Measurements from ENCODE around the gene OPTN. TPM values are rescaled to one million over a fixed set of nuclear protein-coding genes. Genes with fewer than 3 reads are reported as not detected.
A peak's percentile ranks its signal among the peaks of the same experiment; 100 is the strongest.
"Not testable (repeated sequence)": the region's sequence is repeated elsewhere in the genome, so short reads cannot be mapped to it uniquely, and the experiment has no call there.

OPTN gene
- total RNA-seq (2013), result 2.3 TPM
- 1 to 10 TPM; 1.4 to 3.7 (median 2.6) TPM for polyA plus RNA-seq
- polyA minus RNA-seq, result 0.48 and 0.97 TPM in 2 replicates
- total RNA-seq, result 3.4 to 89.9 (median 7.6) reads per million in 11 experiments

DNA sequence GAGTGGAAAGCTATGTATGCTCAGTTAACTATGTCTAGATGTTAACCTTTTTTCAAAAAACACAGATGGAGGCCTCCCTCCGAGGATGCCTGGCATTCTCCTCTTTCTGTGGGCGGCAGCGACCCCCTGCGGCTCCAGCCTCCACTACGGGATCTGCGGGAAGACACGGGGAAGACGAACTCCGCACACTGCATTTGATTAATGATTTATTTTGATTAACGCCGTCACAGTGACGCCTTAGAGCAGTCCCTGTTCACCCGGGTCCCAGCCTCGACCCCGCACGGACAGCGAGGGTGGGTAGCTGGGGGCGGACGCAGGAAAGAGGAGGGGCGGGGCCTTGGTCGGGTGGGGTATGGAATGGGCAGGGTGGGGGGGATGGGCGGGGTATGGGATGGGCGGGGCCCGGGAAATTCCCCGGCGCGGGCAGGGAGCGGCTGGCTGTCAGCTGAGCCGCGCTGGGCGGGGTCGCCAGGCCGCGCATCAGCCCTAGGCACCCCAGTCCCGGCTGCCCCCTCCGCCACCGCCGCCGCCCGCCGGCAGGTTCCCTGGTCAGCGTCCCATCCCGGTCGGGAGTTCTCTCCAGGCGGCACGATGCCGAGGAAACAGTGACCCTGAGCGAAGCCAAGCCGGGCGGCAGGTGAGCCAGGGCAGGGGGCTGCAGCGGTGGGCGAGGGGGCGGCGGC is at the start of gene OPTN:
OPTN (plus strand) TSS at position 498 of the 683 bp plus-strand sequence. CDS start 8,960 bp downstream, outside the sequence.
- no peaks in the 10 kb centered on the region for H3K36me3 ChIP-seq (replicated peaks in 1 of 2; ENCODE audit: control insufficient read depth in 1 of 2, insufficient read depth in 2 of 2, low read length in 2 of 2)
- H3K4me2 ChIP-seq (replicated peaks; ENCODE audit: extremely low read depth, low read length, poor library complexity, severe bottlenecking), result peak within 1 kb of the TSS; percentile 75
- intact Hi-C loops (cut with micrococcal nuclease), result no loop called here
- peaks cover 11 to 18% of the 10 kb centered on the region in 2 donors for H3K4me1 ChIP-seq (ENCODE audit: control insufficient read depth in 1 of 2, insufficient read depth in 2 of 2, low read length in 2 of 2)
- peaks cover 16 to 37% (median 21%) of the 10 kb centered on the region in 3 donors for H3K27me3 Mint-ChIP-seq (ENCODE audit: low read depth in 3 of 3)
- peak; percentile 8 to 45 (median 27) for DNase-seq
- no peaks in the 10 kb centered on the region for H3K9me3 ChIP-seq (replicated peaks in 1 of 2; ENCODE audit: control insufficient read depth in 1 of 2, insufficient read depth in 1 of 2, low read length in 2 of 2)
- H3K4me1 Mint-ChIP-seq, result peaks cover 20% of the 10 kb centered on the region
- peak within 1 kb of the TSS in 1 of 2 donors; percentile 26 for H3K27ac ChIP-seq (ENCODE audit: low read depth in 1 of 2, low read length in 2 of 2)
- peak within 1 kb of the TSS; percentile 86 for H2AFZ ChIP-seq (ENCODE audit: insufficient read depth, low read depth, low read length, poor library complexity, severe bottlenecking)
- peaks cover 12 to 16% of the 10 kb centered on the region in 2 donors for H3K27me3 ChIP-seq (ENCODE audit: control insufficient read depth in 2 of 2, insufficient read depth in 2 of 2, low read length in 2 of 2)
- H4K20me1 ChIP-seq (ENCODE audit: insufficient read depth, low read length), result no peaks in the 10 kb centered on the region
- H3K36me3 Mint-ChIP-seq, result peaks cover 0 to 3% of the 10 kb centered on the region in 2 donors
- peaks cover 0 to 2% (median 0%) of the 10 kb centered on the region in 7 donors for H3K9me3 Mint-ChIP-seq
- H3K4me3 Mint-ChIP-seq, result peak within 1 kb of the TSS; percentile 88 to 94
- TF ChIP-seq, protein P1, sequence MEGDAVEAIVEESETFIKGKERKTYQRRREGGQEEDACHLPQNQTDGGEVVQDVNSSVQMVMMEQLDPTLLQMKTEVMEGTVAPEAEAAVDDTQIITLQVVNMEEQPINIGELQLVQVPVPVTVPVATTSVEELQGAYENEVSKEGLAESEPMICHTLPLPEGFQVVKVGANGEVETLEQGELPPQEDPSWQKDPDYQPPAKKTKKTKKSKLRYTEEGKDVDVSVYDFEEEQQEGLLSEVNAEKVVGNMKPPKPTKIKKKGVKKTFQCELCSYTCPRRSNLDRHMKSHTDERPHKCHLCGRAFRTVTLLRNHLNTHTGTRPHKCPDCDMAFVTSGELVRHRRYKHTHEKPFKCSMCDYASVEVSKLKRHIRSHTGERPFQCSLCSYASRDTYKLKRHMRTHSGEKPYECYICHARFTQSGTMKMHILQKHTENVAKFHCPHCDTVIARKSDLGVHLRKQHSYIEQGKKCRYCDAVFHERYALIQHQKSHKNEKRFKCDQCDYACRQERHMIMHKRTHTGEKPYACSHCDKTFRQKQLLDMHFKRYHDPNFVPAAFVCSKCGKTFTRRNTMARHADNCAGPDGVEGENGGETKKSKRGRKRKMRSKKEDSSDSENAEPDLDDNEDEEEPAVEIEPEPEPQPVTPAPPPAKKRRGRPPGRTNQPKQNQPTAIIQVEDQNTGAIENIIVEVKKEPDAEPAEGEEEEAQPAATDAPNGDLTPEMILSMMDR (IDR thresholded peaks at IDR 0.05), result peak; percentile 28
- peak within 1 kb of the TSS in 5 of 7 donors; percentile 27 to 64 (median 38) for H3K27ac Mint-ChIP-seq
- H3K9ac ChIP-seq (ENCODE audit: insufficient read depth, low read length, poor library complexity, severe bottlenecking), result peak within 1 kb of the TSS; percentile 67
- no peaks in the 10 kb centered on the region for H3K79me2 ChIP-seq (ENCODE audit: insufficient read depth, low read length)
- peak within 1 kb of the TSS; percentile 46 to 82 (median 77) for H3K4me3 ChIP-seq (replicated peaks in 1 of 3; ENCODE audit: low read depth in 2 of 3, low read length in 3 of 3)
- WGBS (ENCODE audit: insufficient coverage), result under 1% methylated on average over 30 of the region's 54 CpGs

DNA sequence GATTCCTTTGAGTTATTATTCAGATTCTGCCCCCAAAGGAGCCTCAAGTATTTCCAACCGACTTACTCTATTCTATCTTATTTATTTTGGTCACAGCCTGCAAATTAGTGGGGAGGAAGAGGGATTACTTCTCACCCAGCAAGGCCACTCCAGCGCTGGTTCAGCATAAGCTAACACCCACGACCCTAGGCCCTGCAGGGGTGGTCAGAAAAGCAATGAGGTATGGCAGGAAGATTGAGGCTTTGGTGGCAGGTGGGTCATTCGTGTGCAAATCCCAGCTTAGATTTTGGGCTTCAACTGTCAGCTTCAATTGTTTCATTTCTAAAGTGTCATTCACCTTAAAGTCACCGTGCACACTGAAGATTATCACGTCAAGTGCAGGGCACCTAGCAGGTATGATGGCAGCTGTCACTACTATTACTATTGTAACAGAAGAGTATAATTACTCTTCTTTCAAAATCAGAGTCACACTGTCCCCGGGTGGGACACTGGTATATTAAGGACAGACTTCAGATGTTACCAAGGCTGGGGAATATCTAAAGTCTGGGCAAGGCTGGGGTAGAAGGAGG is 48.8 kb upstream of the OPTN start:
- Mint-ChIP-seq H3K9me3 (peaks cover 0 to 3% (median 0%) of the 10 kb centered on the region in 7 donors), H3K36me3 (no peaks in the 10 kb centered on the region), H3K27ac (no peak overlapping the region), H3K4me3 (no peak overlapping the region), H3K4me1 (peaks cover 4% of the 10 kb centered on the region), H3K27me3 (ENCODE audit: low read depth in 3 of 3) (peaks cover 0 to 2% (median 1%) of the 10 kb centered on the region in 3 donors)
- no peak overlapping the region for H3K9ac ChIP-seq (ENCODE audit: insufficient read depth, low read length, poor library complexity, severe bottlenecking)
- H3K4me1 ChIP-seq (ENCODE audit: control insufficient read depth in 1 of 2, insufficient read depth in 2 of 2, low read length in 2 of 2), result no peaks in the 10 kb centered on the region
- WGBS (ENCODE audit: insufficient coverage), result 82% methylated on average over 2 of the region's 7 CpGs
- intact Hi-C loops (cut with micrococcal nuclease), result no loop called here
- H3K4me3 ChIP-seq (replicated peaks in 1 of 3; ENCODE audit: low read depth in 2 of 3, low read length in 3 of 3), result no peak overlapping the region
- no peak overlapping the region for H2AFZ ChIP-seq (ENCODE audit: insufficient read depth, low read depth, low read length, poor library complexity, severe bottlenecking)
- H3K36me3 ChIP-seq (replicated peaks in 1 of 2; ENCODE audit: control insufficient read depth in 1 of 2, insufficient read depth in 2 of 2, low read length in 2 of 2), result no peaks in the 10 kb centered on the region
- TF ChIP-seq, protein P1 (IDR thresholded peaks at IDR 0.05), result no peak
- no peak for DNase-seq
- no peak overlapping the region for H3K4me2 ChIP-seq (replicated peaks; ENCODE audit: extremely low read depth, low read length, poor library complexity, severe bottlenecking)
- no peaks in the 10 kb centered on the region for H3K79me2 ChIP-seq (ENCODE audit: insufficient read depth, low read length)
- no peaks in the 10 kb centered on the region for H3K9me3 ChIP-seq (replicated peaks in 1 of 2; ENCODE audit: control insufficient read depth in 1 of 2, insufficient read depth in 1 of 2, low read length in 2 of 2)
- no peak overlapping the region for H3K27ac ChIP-seq (ENCODE audit: low read depth in 1 of 2, low read length in 2 of 2)
- H4K20me1 ChIP-seq (ENCODE audit: insufficient read depth, low read length), result no peaks in the 10 kb centered on the region
- H3K27me3 ChIP-seq (ENCODE audit: control insufficient read depth in 2 of 2, insufficient read depth in 2 of 2, low read length in 2 of 2), result no peaks in the 10 kb centered on the region

DNA sequence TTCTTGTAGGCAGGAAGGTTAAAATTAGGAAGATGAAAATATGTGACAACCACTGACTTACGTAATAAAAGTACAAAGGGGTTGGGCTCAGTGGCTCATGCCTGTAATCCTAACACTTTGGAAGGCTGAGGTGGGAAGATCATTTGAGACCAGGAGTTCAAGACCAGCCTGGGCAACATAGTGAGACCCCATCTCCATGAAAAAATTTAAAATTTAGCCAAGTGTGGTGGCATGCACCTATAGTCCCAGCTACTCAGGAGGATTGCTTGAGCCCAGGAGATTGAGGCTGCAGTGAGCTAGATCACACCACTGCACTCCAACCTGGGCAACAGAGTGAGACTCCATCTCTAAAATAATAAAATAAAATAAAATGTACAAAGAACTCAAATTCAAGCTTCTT is 46.8 kb upstream of the OPTN start:
- H3K27me3 ChIP-seq (ENCODE audit: control insufficient read depth in 2 of 2, insufficient read depth in 2 of 2, low read length in 2 of 2); H3K4me2 ChIP-seq (replicated peaks; ENCODE audit: extremely low read depth, low read length, poor library complexity, severe bottlenecking); H3K79me2 ChIP-seq (ENCODE audit: insufficient read depth, low read length); H3K27me3 Mint-ChIP-seq (ENCODE audit: low read depth in 3 of 3); H3K9me3 Mint-ChIP-seq; H3K27ac ChIP-seq (ENCODE audit: low read depth in 1 of 2, low read length in 2 of 2); H3K27ac Mint-ChIP-seq; H3K9me3 ChIP-seq (replicated peaks in 1 of 2; ENCODE audit: control insufficient read depth in 1 of 2, insufficient read depth in 1 of 2, low read length in 2 of 2); H3K36me3 Mint-ChIP-seq; intact Hi-C loops (cut with micrococcal nuclease); H3K9ac ChIP-seq (ENCODE audit: insufficient read depth, low read length, poor library complexity, severe bottlenecking); H3K36me3 ChIP-seq (replicated peaks in 1 of 2; ENCODE audit: control insufficient read depth in 1 of 2, insufficient read depth in 2 of 2, low read length in 2 of 2); H2AFZ ChIP-seq (ENCODE audit: insufficient read depth, low read depth, low read length, poor library complexity, severe bottlenecking); DNase-seq; H3K4me3 ChIP-seq (replicated peaks in 1 of 3; ENCODE audit: low read depth in 2 of 3, low read length in 3 of 3); H3K4me3 Mint-ChIP-seq; H3K4me1 Mint-ChIP-seq; H3K4me1 ChIP-seq (ENCODE audit: control insufficient read depth in 1 of 2, insufficient read depth in 2 of 2, low read length in 2 of 2); H4K20me1 ChIP-seq (ENCODE audit: insufficient read depth, low read length): not testable (repeated sequence)
- WGBS (ENCODE audit: insufficient coverage), result no CpG with 5 or more reads among the region's 1 CpG
